NCI-H1417 (cell line): ENCODE measurements around the gene PLA1A.
"Not testable (repeated sequence)": the region's sequence is repeated elsewhere in the genome, so short reads cannot be mapped to it uniquely, and the experiment has no call there.

Source experiments
- DNase-seq, 3 experiments: peaks; one replicate each; lab custom pipeline; 2025; lab: John Stamatoyannopoulos, UW

Gene PLA1A

GRCh38 chr3:119597548-119598288, at the start of gene PLA1A:
Gene PLA1A, plus strand, starts transcription at chr3:119597885. Its CDS starts 29 bp downstream, at chr3:119597914.
- DNase-seq, result no peak

GRCh38 chr3:119548341-119548740, 49.3 kb upstream of the PLA1A start:
- DNase-seq, result no peak

- no peak for DNase-seq
Measured at GRCh38 chr3:119550192-119550910, 47.3 kb upstream of the PLA1A start.

GRCh38 chr3:119551598-119551997, 46.1 kb upstream of the PLA1A start:
- DNase-seq, result no peak

GRCh38 chr3:119552928-119553327, 44.8 kb upstream of the PLA1A start:
- not testable (repeated sequence) for DNase-seq

GRCh38 chr3:119553823-119554415, 43.8 kb upstream of the PLA1A start:
- no peak for DNase-seq

GRCh38 chr3:119555309-119555735, 42.4 kb upstream of the PLA1A start:
- DNase-seq, result no peak

GRCh38 chr3:119555929-119556328, 41.8 kb upstream of the PLA1A start:
- DNase-seq, result no peak

- DNase-seq, result no peak
Measured at GRCh38 chr3:119557192-119557876, 40.4 kb upstream of the PLA1A start.

GRCh38 chr3:119557877-119558269, 39.8 kb upstream of the PLA1A start:
- DNase-seq, result no peak

GRCh38 chr3:119558626-119559317, 38.9 kb upstream of the PLA1A start:
- no peak for DNase-seq

- DNase-seq, result peak in 1 of 3 experiments; percentile 6
Measured at GRCh38 chr3:119559441-119559963, 38.2 kb upstream of the PLA1A start, which contains the start of gene CD80. Gene CD80, minus strand, starts transcription at chr3:119559614. Its CDS starts 1,886 bp downstream, at chr3:119557728.

GRCh38 chr3:119560160-119560559, 37.5 kb upstream of the PLA1A start:
- DNase-seq, result no peak

- DNase-seq, result no peak
Measured at GRCh38 chr3:119562307-119562961, 35.3 kb upstream of the PLA1A start.

- not testable (repeated sequence) for DNase-seq
Measured at GRCh38 chr3:119563334-119563733, 34.4 kb upstream of the PLA1A start.

GRCh38 chr3:119569156-119569555, 28.5 kb upstream of the PLA1A start:
- DNase-seq, result no peak

GRCh38 chr3:119570229-119570628, 27.5 kb upstream of the PLA1A start:
- DNase-seq, result no peak

GRCh38 chr3:119571230-119571629, 26.5 kb upstream of the PLA1A start:
- DNase-seq, result no peak

GRCh38 chr3:119571688-119572087, 26.0 kb upstream of the PLA1A start:
- no peak for DNase-seq

- no peak for DNase-seq
Measured at GRCh38 chr3:119575507-119575906, 22.2 kb upstream of the PLA1A start.
